ENCODE measurements around the gene ILKAP. TPM values are rescaled to one million over a fixed set of nuclear protein-coding genes. Genes with fewer than 3 reads are reported as not detected.

ILKAP gene
- polyA plus RNA-seq, 1 of the 3 experiments (the other 2 are of a cell fraction) = 49.2 TPM

DNA sequence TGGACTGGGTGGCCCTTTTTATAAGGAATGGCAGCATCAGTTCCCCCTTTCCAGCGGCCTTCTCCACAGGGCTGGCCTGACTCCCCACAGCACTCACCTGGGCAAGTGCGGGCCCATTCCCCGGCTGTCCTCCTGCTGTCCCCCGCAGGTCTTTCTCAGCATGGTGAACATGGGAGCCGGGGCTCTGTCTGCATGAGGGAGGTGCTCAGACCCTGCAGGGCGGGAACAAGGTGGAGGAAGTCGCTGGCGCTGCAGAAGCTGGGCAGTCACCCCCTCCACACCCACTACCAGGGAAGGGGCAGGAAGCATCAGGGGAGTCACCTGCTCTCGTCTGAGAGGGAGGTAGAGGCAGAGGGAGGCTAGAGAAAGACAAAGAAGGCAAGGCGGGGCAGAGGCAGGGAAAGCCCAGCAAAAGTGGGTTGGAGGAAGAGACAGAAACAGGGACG lies 24.1 kb upstream of the ILKAP start:
- TF ChIP-seq GABPA (IDR thresholded peaks at IDR 0.05; ENCODE audit: low read depth) (no peak), MEF2A (IDR thresholded peaks at IDR 0.05; ENCODE audit: borderline replicate concordance, low read depth) (no peak), FOXM1 (IDR thresholded peaks at IDR 0.05; ENCODE audit: low read depth) (no peak), SMC3 (IDR thresholded peaks at IDR 0.05; ENCODE audit: low read depth, low read length) (no peak), CHD2 (IDR thresholded peaks at IDR 0.05; ENCODE audit: low read length, partially characterized antibody) (no peak), JUND (IDR thresholded peaks at IDR 0.05) (no peak), EP300 (IDR thresholded peaks at IDR 0.05; ENCODE audit: borderline replicate concordance in 1 of 2, low read depth in 1 of 2, low read length in 1 of 2) (no peak), NFIC (IDR thresholded peaks at IDR 0.05; ENCODE audit: borderline replicate concordance) (no peak), RFX5 (IDR thresholded peaks at IDR 0.05; ENCODE audit: low read length) (no peak), TAF1 (IDR thresholded peaks at IDR 0.05; ENCODE audit: borderline replicate concordance, low read depth, low read length) (no peak)
- TF ChIP-seq, protein P1, sequence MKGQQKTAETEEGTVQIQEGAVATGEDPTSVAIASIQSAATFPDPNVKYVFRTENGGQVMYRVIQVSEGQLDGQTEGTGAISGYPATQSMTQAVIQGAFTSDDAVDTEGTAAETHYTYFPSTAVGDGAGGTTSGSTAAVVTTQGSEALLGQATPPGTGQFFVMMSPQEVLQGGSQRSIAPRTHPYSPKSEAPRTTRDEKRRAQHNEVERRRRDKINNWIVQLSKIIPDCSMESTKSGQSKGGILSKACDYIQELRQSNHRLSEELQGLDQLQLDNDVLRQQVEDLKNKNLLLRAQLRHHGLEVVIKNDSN (IDR thresholded peaks at IDR 0.05; ENCODE audit: borderline replicate concordance, low read depth) = no peak
- TF ChIP-seq, protein P2, sequence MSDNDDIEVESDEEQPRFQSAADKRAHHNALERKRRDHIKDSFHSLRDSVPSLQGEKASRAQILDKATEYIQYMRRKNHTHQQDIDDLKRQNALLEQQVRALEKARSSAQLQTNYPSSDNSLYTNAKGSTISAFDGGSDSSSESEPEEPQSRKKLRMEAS (IDR thresholded peaks at IDR 0.05; ENCODE audit: low read depth) = no peak
- no peaks in the 10 kb centered on the region for H3K79me2 ChIP-seq (ENCODE audit: insufficient read depth)
- WGBS (ENCODE audit: low lambda C conversion rate) = 85% methylated on average over 11 of the region's 11 CpGs
- no peak overlapping the region for H3K9ac ChIP-seq
- no peak overlapping the region for H3K4me3 ChIP-seq (ENCODE audit: low read depth in 2 of 2, low read length in 1 of 2)
- H3K4me2 ChIP-seq = no peak overlapping the region
- H3K27me3 ChIP-seq (ENCODE audit: insufficient read depth) = no peaks in the 10 kb centered on the region; the same call in 1 of the 2 replicates
- no peaks in the 10 kb centered on the region for H3K9me3 ChIP-seq
- H4K20me1 ChIP-seq (ENCODE audit: insufficient read depth) = no peaks in the 10 kb centered on the region
- no peak for DNase-seq
- ChIA-PET CTCF (no interaction called here), POLR2A (interaction anchor here (0.9 kb wide), 1 partner anchor 11 kb away, joined by 3 read pairs; no protein-coding TSS in a partner anchor)
- no peaks in the 10 kb centered on the region for H3K9me2 ChIP-seq
- H2AFZ ChIP-seq (ENCODE audit: low read depth) = no peak overlapping the region
- H3F3A ChIP-seq (replicated peaks; ENCODE audit: insufficient read depth) = no peaks in the 10 kb centered on the region
- H3K4me1 ChIP-seq (ENCODE audit: control insufficient read depth in 1 of 2, insufficient read depth in 2 of 2, low read depth in 1 of 2, low read length in 1 of 2) = no peaks in the 10 kb centered on the region
- H3K36me3 ChIP-seq (replicated peaks in 1 of 2; ENCODE audit: control insufficient read depth in 1 of 2, insufficient read depth in 2 of 2, low read length in 1 of 2) = no peaks in the 10 kb centered on the region
- no peak overlapping the region for H3K27ac ChIP-seq (ENCODE audit: low read depth in 2 of 2, low read length in 1 of 2)

DNA sequence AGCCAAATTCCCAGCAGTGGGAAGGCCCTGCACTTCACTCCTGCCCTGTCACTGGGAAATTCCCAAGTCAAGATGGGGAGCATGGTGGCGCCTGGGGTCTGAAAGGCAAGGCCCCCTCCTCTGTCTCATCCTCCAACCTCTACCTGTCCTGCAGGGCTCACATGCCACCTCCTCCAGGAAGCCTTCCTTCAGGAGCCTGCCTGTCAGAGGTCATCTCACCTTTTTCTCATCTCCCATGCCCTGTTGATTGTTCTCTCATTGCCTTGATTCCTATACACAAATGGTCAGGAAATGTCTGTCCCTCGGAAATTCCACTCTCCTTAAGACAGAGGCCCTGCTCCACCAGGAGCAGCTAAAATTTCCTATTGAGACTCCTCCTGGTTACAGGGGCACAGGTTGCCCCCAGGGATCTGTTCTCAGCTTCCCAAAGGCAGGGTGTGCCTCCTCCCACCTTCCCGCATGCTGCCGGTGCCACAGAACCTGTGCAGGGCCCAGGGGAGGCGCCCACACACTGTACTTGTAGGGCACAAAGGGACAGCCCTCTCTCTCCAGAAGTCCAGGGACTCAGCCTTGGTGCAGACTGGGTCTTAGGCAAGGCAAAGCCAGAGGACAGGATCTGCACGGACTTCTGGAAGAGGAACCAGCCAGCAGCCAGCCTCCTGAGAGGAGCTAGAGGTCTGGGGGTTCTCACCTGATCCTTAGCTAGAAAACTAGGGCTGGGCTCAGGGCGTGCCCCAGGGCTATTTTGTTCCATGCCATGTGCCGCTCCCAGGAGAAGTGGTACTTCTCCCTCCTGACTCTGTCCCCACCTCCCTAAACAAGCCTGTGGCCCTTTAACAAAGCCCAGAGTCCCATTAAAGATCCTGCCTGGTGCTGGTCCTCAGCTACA lies 23.4 kb upstream of the ILKAP start:
- Histone ChIP-seq H3K9me3 (no peaks in the 10 kb centered on the region), H3K4me3 (ENCODE audit: low read depth in 2 of 2, low read length in 1 of 2) (no peak overlapping the region), H3K27me3 (ENCODE audit: insufficient read depth) (no peaks in the 10 kb centered on the region; the same call in 1 of the 2 replicates), H3K9me2 (no peaks in the 10 kb centered on the region), H3K9ac (no peak overlapping the region), H3K79me2 (ENCODE audit: insufficient read depth) (no peaks in the 10 kb centered on the region), H3K36me3 (replicated peaks in 1 of 2; ENCODE audit: control insufficient read depth in 1 of 2, insufficient read depth in 2 of 2, low read length in 1 of 2) (no peaks in the 10 kb centered on the region), H4K20me1 (ENCODE audit: insufficient read depth) (no peaks in the 10 kb centered on the region), H3K4me1 (ENCODE audit: control insufficient read depth in 1 of 2, insufficient read depth in 2 of 2, low read depth in 1 of 2, low read length in 1 of 2) (no peaks in the 10 kb centered on the region), H3F3A (replicated peaks; ENCODE audit: insufficient read depth) (no peaks in the 10 kb centered on the region), H3K27ac (ENCODE audit: low read depth in 2 of 2, low read length in 1 of 2) (no peak overlapping the region), H2AFZ (ENCODE audit: low read depth) (no peak overlapping the region), H3K4me2 (no peak overlapping the region)
- WGBS (ENCODE audit: low lambda C conversion rate) = 81% methylated on average over 5 of the region's 8 CpGs
- ChIA-PET POLR2A (no interaction called here), CTCF (no interaction called here)
- TF ChIP-seq POLR2AphosphoS5 (IDR thresholded peaks at IDR 0.05; ENCODE audit: low read depth, low read length) (no peak), NFIC (IDR thresholded peaks at IDR 0.05; ENCODE audit: borderline replicate concordance) (no peak), GATA2 (CRISPR knock-in tag; IDR thresholded peaks at IDR 0.05) (no peak), MXI1 (IDR thresholded peaks at IDR 0.05; ENCODE audit: low read depth, low read length) (no peak), YY1 (IDR thresholded peaks at IDR 0.05; ENCODE audit: low read depth) (no peak), TAF1 (IDR thresholded peaks at IDR 0.05; ENCODE audit: borderline replicate concordance, low read depth, low read length) (no peak), MEF2A (IDR thresholded peaks at IDR 0.05; ENCODE audit: borderline replicate concordance, low read depth) (no peak), TCF12 (IDR thresholded peaks at IDR 0.05) (no peak), SMC3 (IDR thresholded peaks at IDR 0.05; ENCODE audit: low read depth, low read length) (no peak), RXRA (IDR thresholded peaks at IDR 0.05; ENCODE audit: borderline replicate concordance, low read depth) (no peak), NRF1 (IDR thresholded peaks at IDR 0.05; ENCODE audit: low read depth, low read length) (no peak), TEAD4 (IDR thresholded peaks at IDR 0.05; ENCODE audit: borderline replicate concordance, insufficient read depth) (no peak), RFX5 (IDR thresholded peaks at IDR 0.05; ENCODE audit: low read length) (no peak), FOXM1 (IDR thresholded peaks at IDR 0.05; ENCODE audit: low read depth) (no peak), EP300 (IDR thresholded peaks at IDR 0.05; ENCODE audit: borderline replicate concordance in 1 of 2, low read depth in 1 of 2, low read length in 1 of 2) (no peak), EZH2phosphoT487 (IDR thresholded peaks at IDR 0.05; ENCODE audit: borderline replicate concordance, low read depth) (no peak)
- TF ChIP-seq, protein P1 (IDR thresholded peaks at IDR 0.05; ENCODE audit: borderline replicate concordance, low read depth) = no peak
- TF ChIP-seq, protein P2 (IDR thresholded peaks at IDR 0.05; ENCODE audit: low read depth) = no peak
- no peak for DNase-seq

Measured in SK-N-SH (cell line).